Type B pancreatic cell (in vitro differentiated cells): ENCODE data around the gene ZBTB7B. TPM values are rescaled to one million over a fixed set of nuclear protein-coding genes. Genes with fewer than 3 reads are reported as not detected.
A peak's percentile ranks its signal among the peaks of the same experiment; 100 is the strongest.

Experiments
- DNase-seq: peaks from one replicate; pipeline ENCODE4 v3.0.0; 2021; ENCODE audit warnings: mixed read lengths; ENCODE audit not compliant: unreplicated experiment; ENCODE audit errors: extremely low spot score
- H3K27ac Mint-ChIP-seq: 2 replicates; pipeline ENCODE4 v1.8.0; 2021; ENCODE audit warnings: mild to moderate bottlenecking, mixed read lengths
- H3K27me3 Mint-ChIP-seq: 2 replicates; pipeline ENCODE4 v1.8.0; 2021; ENCODE audit warnings: mixed read lengths
- H3K36me3 Mint-ChIP-seq: 2 replicates; pipeline ENCODE4 v1.8.0; 2021; ENCODE audit warnings: mixed read lengths
- H3K4me1 Mint-ChIP-seq: one replicate; pipeline ENCODE4 v1.8.0; 2021; ENCODE audit warnings: mixed read lengths; ENCODE audit not compliant: unreplicated experiment
- H3K4me3 Mint-ChIP-seq: 2 replicates; pipeline ENCODE4 v1.8.0; 2021; ENCODE audit warnings: mild to moderate bottlenecking, mixed read lengths
- H3K9me3 Mint-ChIP-seq: 2 replicates; pipeline ENCODE4 v1.8.0; 2021; ENCODE audit warnings: mixed read lengths
- CTCF ChIP-seq: fragments of 200-600 bp; sonication (generic); conservative IDR thresholded peaks from 2 replicates; pipeline ENCODE4 v1.5.0; 2021; ENCODE audit warnings: antibody characterized with exemption, mild to moderate bottlenecking
- total RNA-seq: library from RNA; stranded (reverse); gene quantifications from 2 replicates; pipeline ENCODE4 v1.2.1, GENCODE V29; 2021; ENCODE audit warnings: low replicate concordance

The ZBTB7B gene
- total RNA-seq, 1 donor from 2014 or later = 38.1 TPM

GRCh38 chr1:154998818-154999570, 3.6 kb upstream of the ZBTB7B start:
- DNase-seq = no peak
- Mint-ChIP-seq H3K36me3 (no peaks in the 10 kb centered on the region), H3K27me3 (no peaks in the 10 kb centered on the region), H3K4me3 (peak overlapping the region; percentile 78), H3K4me1 (peaks cover 27% of the 10 kb centered on the region), H3K9me3 (no peaks in the 10 kb centered on the region), H3K27ac (peak overlapping the region; percentile 62)
- peak; percentile 92 for TF ChIP-seq CTCF

GRCh38 chr1:154999571-155000410, 2.8 kb upstream of the ZBTB7B start:
- Mint-ChIP-seq H3K27ac (peak overlapping the region; percentile 98), H3K9me3 (no peaks in the 10 kb centered on the region), H3K27me3 (no peaks in the 10 kb centered on the region), H3K36me3 (no peaks in the 10 kb centered on the region), H3K4me3 (peak overlapping the region; percentile 94), H3K4me1 (peaks cover 33% of the 10 kb centered on the region)
- DNase-seq = no peak
- TF ChIP-seq CTCF = no peak

- no peak for DNase-seq
- peaks cover 33% of the 10 kb centered on the region for H3K4me1 Mint-ChIP-seq
- peak overlapping the region; percentile 98 for H3K27ac Mint-ChIP-seq
- no peaks in the 10 kb centered on the region for H3K9me3 Mint-ChIP-seq
- H3K4me3 Mint-ChIP-seq = peak overlapping the region; percentile 94
- no peak for TF ChIP-seq CTCF
- no peaks in the 10 kb centered on the region for H3K36me3 Mint-ChIP-seq
- no peaks in the 10 kb centered on the region for H3K27me3 Mint-ChIP-seq
Observed at GRCh38 chr1:155000411-155000725, 2.2 kb upstream of the ZBTB7B start.

- peak; percentile 91 for DNase-seq
- Mint-ChIP-seq H3K36me3 (no peaks in the 10 kb centered on the region), H3K27ac (peak overlapping the region; percentile 98), H3K4me3 (peak overlapping the region; percentile 94), H3K27me3 (no peaks in the 10 kb centered on the region), H3K4me1 (peaks cover 30% of the 10 kb centered on the region), H3K9me3 (no peaks in the 10 kb centered on the region)
- TF ChIP-seq CTCF = no peak
Observed at GRCh38 chr1:155000726-155001424, 1.7 kb upstream of the ZBTB7B start.

- no peak for DNase-seq
- peak overlapping the region; percentile 98 for H3K27ac Mint-ChIP-seq
- no peaks in the 10 kb centered on the region for H3K9me3 Mint-ChIP-seq
- H3K4me3 Mint-ChIP-seq = peak overlapping the region; percentile 90
- peaks cover 29% of the 10 kb centered on the region for H3K4me1 Mint-ChIP-seq
- no peaks in the 10 kb centered on the region for H3K27me3 Mint-ChIP-seq
- TF ChIP-seq CTCF = no peak
- no peaks in the 10 kb centered on the region for H3K36me3 Mint-ChIP-seq
Observed at GRCh38 chr1:155001425-155001674, 1.3 kb upstream of the ZBTB7B start.
